ENCODE data around the gene RAD23B.

Gene RAD23B

DNA sequence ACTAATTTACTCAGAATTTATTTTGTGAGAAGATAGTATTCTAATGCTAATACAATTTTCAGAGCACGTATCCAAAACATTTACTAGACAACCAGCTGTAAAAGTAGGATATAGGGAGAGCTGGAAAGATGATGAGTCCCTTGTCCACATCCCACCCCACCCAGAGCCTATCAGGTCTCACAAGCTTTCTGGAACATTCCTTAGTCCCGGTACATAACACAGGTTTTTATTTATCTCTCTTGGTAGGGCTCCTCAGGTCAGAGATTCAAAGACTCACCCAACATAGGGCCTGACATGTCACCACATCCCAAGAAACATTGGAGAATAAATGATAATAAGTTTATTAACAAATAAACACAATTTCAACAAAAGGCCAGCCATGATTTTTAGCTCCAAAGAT lies 13.8 kb upstream of the RAD23B start:
- no peak for DNase-seq

DNA sequence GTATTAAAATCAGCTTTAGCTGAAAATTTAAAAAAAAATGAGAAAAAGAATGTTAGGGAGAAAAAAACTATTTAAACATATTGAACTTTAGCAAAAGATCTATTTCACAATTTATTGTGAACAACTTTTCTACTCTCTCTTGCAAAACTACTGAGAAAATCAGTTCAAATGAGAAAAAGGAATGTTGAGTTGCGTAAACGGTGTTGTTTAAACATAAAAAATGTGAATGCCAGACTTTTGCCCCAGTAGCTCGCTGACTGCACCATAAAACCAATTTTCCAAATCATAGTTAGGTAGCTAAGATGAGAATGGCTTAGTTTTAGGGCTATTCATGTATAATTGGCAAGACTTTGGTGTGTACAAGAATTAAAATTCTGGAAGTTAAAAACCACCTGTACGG lies 13.4 kb upstream of the RAD23B start:
- DNase-seq, result no peak

DNA sequence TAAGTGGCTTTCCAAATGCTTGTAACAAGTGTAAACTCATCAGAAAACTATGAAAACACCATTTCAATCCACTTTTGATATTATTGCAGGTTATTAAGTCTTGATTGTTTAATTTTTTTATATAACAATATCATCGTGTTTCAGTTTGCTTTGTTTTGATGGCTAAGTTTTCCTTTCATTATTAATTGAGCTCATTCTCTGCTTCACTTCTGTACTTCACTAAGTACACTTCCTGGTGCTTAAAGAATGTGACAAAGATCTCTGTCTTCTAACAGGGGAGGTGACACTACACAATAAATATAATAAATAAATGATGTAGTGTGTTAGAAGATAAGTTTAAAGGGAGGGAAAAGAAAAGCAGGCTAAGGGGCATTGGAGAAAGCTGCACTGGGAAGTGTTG lies 13.0 kb upstream of the RAD23B start:
- no peak for DNase-seq

DNA sequence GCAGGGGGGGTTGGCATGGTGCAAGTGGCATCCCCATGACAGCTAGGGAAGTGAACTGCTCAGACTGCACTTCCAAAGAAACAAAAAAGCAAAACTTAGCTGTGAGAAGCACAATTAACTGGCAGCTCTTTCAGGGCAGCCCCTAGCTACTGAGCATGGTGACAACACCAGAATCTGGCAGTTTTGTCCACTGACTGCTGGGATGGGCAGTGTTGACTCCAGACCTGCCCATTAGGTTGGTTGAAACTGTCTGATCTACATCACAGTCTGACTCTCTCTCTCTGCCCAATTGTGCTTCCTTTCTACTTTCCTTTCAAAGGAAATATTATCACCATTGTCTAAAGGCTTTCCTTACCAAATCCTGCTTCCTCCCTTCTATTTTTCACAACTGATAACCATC lies 12.5 kb upstream of the RAD23B start:
- DNase-seq, result no peak

DNA sequence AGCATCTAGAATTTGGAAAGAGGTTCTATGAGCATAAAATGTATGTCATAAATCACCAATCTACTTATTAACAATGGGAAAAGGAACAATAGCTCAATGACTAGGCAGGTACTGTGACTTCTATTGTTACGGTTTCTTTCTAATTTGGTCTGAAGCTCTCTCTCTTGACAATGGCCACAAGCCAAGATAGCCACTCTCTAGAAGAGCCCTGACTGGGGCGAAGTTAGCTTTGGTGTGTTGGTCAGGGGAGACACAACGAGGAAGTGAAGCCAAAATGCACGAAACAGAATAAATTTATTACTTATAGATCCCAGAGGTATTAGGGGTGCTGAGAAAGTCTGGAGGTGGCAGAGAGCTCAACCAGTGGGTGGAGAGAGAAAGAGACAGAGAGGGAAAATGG lies 9.4 kb upstream of the RAD23B start:
- no peak for DNase-seq

DNA sequence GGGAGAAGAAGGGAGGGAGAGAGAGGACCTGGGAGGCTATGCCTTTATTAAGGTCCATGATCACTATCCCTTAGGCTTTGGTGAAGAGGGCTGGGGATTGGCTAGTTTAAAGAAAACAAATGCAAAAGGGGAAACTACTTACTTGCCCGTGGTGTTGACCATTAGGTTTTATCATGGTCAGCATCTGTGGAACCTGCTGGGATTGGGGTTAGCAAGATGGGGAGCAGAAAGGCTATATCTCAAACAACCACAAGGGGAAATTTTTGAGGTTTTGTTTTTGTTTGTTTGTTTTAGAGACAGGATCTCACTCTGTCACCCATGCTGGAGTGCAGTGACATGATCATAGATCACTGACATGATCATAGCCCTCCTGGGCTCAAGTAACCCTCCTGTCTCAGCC lies 9.0 kb upstream of the RAD23B start:
- DNase-seq, result no peak

DNA sequence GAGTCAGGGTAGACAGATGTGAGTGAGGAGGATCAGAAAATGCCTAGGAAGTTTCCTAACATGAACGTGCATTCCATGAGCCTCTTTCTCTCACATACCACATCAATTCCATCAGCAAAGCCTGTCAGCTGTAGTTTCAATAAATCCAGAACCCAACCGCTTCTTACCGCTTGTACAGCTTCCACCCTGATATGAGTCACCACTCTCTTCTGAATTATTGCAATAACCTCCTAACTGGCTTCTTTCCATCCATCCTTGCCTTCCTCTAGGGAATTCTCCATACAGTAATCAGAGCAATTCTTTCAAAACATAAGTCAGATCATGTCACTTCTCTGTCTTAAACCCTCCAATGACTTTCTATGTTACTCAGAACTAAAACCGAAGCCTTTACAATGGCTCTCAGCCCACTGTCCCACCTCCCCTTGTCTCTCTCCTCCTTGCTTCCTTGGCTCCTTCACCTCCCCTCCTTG lies 8.1 kb upstream of the RAD23B start:
- no peak for DNase-seq

DNA sequence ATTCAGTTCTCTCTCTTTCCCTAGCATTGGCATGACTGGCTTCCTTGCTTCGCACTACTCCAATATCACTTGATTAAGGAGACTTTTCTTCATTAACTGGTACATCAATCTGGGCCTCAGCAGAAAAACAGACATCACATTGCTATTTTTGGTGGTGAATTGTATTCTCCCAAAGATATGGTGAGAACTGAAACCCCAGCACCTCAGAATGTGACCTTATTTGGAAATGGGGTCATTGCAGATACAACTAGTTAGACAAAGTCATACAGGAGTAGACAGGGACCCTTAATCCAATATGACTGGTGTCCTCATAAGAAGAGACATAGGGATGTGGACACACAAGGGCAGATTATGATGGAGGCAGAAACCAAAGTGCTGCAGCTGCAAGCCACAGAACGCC lies 7.5 kb upstream of the RAD23B start:
- no peak for DNase-seq

DNA sequence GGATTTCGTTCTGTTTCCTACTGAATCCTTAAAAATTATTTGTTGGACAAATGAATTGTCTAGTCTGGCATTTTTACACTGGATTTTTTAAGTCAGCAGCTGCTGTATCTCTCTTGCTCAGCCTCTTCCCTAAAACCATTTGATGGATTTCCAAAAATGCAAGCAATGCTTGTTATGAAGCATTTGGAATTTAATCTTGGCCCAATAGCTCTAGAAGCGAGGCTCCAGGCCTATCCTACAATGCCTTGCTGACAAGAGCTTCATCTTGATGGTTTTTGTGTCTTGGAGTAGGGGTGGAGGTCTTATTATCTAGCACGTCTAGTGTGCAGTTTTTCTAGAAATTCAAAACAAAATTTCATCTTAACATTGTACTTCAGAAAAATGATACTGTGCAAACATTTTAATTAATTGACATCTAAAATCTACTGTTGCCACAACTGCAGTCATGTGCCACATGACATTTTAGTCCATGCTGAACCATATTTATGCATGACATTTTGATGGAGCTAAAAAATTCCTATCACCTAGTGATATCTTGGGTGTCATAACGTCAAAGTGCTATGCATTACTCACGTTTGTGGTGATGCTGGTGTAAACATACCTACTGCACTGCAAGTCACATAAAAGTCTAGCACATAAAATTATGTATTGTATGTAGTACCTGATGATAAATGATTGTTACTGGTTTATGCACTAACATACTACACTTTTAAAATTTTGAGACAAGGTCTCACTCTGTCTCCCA lies 5.9 kb upstream of the RAD23B start:
- DNase-seq, result no peak

DNA sequence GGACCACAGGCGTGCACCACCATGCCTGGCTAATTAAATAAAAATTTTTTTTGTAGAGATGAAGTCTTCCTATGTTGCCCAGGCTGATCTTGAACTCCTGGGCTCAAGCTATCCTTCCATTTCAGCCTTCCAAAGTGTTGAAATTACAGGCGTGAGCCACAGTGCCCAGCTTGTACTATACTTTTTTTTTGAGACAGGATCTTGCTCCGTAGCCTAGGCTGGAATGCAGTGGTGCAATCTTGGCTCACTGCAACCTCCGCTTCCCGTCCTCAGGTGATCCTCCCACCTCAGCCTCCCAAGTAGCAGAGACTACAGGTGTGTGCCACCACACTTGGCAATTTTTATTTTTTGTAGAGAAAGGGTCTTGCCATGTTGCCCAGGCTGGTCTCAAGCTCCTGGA lies 5.3 kb upstream of the RAD23B start:
- DNase-seq, result no peak

DNA sequence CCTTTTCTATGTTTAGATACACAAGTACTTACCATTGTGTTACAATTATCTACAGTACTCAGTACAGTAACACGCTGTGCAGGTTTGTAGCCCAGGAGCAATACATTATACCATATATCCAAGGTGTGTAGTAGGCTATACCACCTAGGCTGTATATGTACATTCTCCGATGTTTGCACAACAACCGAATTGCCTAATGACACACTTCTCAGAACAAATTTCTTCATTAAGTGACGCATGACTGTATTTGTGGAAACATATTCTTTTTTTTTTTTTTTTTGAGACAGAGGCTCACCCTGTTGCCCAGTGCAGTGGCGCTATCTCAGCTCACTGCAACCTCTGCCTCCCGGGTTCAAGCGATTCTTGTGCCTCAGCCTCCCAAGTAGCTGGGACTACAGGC lies 4.0 kb upstream of the RAD23B start:
- DNase-seq, result no peak

DNA sequence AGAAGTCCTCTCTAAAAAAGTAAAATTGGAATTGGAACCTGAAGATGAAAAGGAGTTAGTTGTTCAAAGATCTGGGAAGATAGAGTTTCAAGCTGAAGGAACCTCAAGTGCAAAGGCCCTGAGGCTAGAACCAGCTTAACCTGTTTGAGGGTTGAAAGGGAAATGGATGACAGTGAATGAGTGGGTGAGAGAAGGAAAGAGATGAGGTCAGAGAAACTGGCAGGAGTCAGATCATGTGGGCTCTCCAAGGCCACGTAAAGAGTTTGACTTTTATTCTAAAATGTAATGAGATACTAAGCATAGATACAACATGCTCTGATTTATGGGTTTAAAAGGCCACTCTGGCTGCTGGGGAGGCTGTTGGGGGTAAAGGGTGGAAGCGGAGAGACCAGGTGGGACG lies 2.5 kb upstream of the RAD23B start:
- no peak for DNase-seq

DNA sequence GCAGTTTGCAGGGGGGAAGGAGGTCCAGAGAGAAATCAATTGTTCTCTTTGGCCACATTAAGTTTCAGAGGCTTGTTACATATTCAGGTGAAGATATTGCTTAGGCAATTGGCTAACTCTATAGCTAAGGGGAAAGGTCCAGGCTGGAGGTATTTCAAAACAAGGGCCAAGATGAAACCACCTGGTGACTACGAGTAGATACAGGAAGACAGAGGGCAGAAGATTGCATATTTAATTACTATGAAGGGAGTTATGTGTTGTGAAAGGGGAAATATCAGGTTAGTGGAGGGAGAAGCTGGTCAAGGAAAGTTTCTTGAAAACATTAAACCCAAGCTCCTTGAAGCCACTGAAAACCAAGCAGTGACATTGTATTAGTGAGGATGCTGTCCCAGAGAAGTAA lies 1.9 kb upstream of the RAD23B start:
- no peak for DNase-seq

DNA sequence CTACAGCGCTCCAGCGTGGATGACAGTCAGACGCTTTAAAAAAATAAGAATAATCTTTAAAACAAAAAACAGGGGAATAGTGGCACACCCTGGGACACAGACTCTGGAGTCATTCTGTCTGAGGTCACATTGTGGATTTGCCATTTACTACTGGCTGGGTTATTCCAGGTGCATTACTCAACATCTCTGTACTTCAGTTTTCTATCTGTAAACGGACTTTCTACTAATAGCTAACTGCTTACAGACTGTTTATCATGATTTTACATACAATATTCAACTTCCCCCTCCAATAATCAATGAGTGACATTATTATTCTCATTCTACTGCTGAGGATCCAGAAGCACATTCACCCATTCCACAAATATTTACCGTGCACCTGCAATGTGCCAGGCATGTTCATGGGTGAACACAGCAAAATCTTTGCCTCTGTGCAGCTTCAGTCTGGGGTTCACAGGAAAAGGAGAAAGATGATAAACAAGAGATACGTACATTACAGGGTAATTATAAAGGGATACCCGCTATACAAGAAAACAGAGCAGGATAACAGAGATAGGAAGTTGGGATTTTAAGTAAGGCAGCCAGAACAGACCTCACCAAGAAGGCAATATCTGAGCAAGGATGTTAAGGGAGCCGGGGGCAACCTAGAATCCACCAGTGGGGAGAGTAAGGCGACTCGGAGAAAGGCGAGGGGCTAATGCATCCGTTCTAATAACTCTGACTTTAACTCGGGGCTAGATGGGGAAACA lies 984 bp upstream of the RAD23B start:
- DNase-seq, result no peak

DNA sequence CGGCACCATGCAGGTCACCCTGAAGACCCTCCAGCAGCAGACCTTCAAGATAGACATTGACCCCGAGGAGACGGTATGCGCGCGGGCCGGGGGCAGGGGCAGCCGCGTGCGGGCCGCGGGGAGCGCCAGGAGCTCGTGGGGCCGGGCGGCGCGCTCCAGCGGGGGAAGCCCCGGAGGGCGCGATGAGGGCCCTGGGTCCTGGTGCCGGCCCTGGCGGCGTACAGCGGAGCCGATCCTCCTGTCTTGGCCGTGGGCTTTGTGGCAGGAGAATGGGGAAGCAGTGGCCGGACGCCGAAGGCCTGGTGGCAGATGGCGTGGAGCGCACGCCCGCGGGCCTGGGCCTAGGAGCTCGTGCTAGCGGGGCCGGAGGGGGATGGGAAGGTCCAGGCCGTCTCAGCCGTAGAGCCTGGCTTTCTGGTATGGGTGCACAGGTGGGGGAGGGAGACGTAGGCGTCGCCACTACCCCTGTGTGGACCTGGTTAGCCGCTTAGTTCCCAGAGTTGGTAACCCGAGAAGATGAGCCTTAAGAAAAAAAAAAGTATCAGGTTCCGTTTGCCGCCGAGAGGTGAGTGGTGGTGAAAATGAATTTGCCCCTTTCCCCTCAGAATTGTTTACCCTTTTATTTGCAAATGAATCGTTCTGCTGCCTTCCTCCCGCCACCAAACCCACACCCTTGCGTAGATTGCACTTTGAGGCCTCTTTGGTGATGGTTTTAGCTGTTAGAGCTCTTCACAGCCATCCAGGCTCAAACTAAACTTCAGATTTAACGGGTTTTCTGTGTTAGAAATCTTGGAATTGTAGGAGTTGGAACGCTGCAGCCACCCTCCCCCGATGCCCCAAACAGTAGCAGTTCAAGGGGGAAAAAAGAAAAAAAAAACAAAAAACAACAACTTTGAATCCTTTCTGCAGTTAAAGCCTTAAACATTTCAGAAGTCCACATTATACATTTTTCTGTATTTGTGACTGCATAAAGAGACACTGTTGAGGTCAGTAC lies 841 bp downstream of the RAD23B start:
- peak; percentile 57 for DNase-seq

DNA sequence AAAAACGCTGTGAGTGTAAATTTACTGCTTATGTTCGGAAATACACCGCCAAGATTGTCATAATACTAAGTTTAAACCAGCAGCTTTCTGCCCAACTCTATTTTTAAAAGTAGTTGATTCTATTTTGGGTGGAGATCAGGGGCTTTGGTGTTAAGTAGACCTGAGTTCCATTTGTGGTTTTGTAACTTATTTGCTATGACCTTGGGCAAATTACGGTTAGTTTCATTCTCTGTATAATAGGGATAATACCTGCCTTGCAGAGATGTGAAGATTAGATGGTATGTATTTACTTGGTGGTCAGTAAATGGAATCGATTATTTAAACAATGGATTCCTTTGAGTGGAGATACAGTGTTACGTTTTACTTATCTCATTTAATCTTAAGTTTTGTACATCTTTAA lies 1.6 kb downstream of the RAD23B start:
- no peak for DNase-seq

DNA sequence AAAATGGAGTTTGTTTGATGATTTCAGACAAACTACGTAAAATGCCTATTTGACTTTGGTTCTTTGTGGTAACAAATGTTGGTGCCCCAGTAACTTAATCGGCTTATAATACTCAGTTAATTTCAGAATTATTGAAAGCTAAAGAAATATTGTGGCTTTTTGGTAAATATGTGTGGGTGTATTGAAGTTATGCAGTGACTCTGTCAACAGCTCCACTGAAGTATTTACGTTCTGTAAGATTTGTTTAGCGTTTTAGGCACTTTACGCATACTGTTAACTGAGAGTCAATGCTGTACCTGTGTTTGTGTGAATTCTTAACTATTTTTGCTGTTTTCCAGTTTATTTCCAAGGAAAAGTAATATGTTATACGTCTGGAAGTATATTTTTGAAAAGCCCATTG lies 2.2 kb downstream of the RAD23B start:
- DNase-seq, result no peak

DNA sequence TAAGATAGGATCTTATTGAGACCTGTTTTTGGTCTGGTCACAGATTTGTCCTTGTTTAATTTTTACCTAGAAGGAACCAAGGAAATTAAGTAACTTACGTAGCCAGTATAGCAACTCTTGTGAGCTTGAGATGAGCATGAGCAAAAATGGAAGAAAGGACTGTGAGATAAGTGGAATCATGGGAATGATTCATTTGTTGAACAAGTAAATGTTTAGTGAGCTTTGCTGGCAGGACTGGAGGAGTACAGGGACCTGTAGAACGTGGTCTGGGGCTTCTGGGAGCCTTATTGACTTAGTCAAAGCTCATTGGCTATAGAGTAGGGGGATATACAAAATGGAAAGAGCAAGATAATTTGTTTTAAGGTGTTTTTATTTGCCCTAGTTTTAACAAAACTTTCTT lies 3.0 kb downstream of the RAD23B start:
- DNase-seq, result no peak

DNA sequence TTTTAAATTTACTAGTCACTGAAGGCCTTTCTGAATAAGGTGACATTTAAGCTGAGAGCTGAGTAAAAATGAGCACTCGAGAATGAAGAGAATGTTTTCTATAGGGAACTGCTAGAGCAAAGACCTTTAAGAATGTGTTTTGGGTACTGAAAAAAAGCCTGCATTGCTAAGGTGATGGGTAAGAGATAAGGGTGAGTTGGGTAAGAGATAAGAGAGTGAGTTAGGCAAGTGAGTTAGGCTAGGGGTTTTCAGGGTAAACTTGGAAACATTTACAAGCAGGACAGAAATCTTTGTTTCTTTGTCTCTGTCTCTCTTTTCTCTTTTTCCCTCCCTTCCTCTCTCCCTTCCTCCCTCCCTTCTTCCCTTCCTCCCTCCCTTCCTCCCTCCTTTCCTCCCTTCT lies 5.6 kb downstream of the RAD23B start:
- no peak for DNase-seq

DNA sequence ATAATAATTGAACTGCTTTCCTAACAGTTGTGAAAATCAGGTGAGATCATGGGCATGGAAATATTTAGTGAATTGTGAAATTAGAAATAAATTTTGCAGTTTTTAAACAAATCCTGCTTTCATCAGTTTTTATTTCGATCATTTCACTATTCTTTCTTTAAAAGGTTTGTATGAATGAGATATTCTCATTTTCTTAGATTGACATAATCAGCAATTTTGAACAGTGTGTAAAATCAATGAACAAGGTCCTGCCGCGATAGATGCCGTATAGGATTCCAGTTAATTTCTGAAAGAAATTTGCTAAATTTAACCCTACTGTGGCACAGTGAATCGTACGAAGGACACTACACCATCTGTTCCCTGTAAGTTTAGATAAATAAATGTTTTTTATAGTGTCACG lies 7.5 kb downstream of the RAD23B start:
- DNase-seq, result no peak

DNA sequence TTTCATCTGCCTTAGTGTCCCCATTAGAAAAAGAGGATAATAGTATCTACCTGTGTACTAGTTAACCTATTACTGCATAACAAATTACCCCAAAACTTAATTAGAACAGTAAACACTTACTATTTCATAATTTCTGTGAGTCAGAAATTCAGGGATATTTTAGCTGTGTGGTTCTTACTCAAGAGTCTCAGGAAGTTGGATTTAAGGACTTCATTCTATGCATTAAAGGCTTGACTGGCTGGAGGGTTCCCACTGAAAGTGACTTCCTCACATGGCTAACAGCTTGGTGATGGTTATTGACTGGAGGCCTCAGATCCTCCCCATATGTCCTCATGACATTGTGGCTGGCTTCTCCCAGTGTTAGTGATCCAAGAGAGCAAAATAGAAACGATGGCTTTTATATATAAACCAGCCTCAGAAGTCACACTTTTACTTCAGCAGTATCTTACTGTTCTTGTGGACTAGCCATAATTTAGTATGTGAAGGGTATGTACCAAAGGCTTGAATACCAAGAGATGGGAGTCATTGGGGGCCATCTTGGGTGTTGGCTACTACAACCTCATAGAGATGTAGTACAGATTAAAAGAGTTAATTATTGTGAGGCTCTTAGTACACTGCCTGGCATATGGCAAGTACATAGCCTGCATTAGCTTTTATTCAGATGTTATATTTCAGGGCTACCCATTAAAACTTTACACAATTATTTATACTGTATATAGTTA lies 9.9 kb downstream of the RAD23B start:
- DNase-seq, result no peak

DNA sequence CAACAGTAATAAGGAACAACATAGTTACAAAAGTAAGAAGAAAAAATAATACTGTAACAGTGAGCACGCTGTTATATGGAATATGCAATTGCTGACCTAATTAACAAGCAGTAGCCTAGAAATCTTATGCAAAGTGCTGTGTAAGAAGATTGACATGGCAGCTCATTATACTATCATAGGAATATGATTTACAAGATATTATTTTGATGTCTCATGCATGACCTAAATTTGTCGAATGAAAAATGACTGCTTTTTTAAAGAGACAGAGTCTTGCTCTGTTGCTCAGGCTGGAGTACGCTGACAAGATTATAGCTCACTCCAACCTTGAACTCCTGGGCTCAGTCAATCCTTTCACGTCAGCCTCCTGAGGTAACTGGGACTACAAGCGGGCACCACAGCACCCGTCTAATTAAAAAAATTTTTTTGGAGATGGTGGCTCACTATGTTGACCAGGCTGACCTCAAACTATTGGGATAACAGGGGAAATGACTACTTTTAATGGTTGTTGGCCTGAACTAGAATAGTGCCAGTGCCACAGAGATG lies 10.5 kb downstream of the RAD23B start:
- DNase-seq, result no peak

Data from CD4-positive, alpha-beta T cell treated with Interleukin-17A for 1 hour (primary cell).